Measurements from ENCODE around the gene GPT2. TPM values are rescaled to one million over a fixed set of nuclear protein-coding genes. Genes with fewer than 3 reads are reported as not detected.

The GPT2 gene
- polyA plus RNA-seq, 3 donors from 2014 or later: 0.48 to 0.62 TPM; not detected in 1

- no peak overlapping the region for H3K27ac Mint-ChIP-seq
- peaks cover 10 to 13% of the 10 kb centered on the region in 2 donors for H3K4me1 Mint-ChIP-seq
- no peaks in the 10 kb centered on the region for H3K9me3 Mint-ChIP-seq
- H3K4me3 Mint-ChIP-seq: peak overlapping the region in 4 of 5 donors; percentile 9 to 51 (median 26)
- no peak for DNase-seq
- no peaks in the 10 kb centered on the region for H3K36me3 Mint-ChIP-seq
- H3K27me3 Mint-ChIP-seq (ENCODE audit: low read depth in 3 of 3): peaks cover 2 to 14% (median 8%) of the 10 kb centered on the region in 3 donors
Observed at GRCh38 chr16:46882304-46882939, 1.7 kb upstream of the GPT2 start.

DNA sequence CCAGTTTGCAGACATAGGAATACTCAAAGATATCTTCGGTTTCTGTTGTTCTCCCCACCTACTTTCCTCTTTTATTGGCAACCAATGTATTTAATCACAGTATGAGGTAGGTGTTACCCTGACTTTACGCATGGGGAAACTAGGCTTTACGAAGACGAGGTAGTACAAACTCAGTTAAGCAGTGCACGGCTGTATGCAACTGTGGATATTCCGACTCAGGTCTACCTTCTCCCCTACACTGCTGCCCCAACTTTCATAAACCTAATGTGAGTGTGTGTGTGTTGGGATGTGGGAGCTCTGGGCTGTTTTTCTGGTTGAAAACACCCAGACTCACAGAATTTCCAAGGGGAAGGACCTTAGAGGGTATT lies 1.2 kb upstream of the GPT2 start:
- no peak overlapping the region for H3K27ac Mint-ChIP-seq

GRCh38 chr16:46883353-46883689 lies 841 bp upstream of the GPT2 start:
- Mint-ChIP-seq H3K9me3 (no peaks in the 10 kb centered on the region), H3K36me3 (no peaks in the 10 kb centered on the region), H3K27ac (peak overlapping the region in 5 of 6 donors; percentile 18 to 66 (median 49)), H3K4me3 (peak overlapping the region; percentile 87 to 96 (median 92)), H3K4me1 (peaks cover 10 to 13% of the 10 kb centered on the region in 2 donors), H3K27me3 (ENCODE audit: low read depth in 3 of 3) (peaks cover 2 to 14% (median 8%) of the 10 kb centered on the region in 3 donors)
- no peak for DNase-seq

More for the DNA sequence above, 1.2 kb upstream of the GPT2 start:
- Mint-ChIP-seq H3K9me3 (no peaks in the 10 kb centered on the region), H3K4me3 (peak overlapping the region; percentile 87 to 96 (median 92)), H3K4me1 (peaks cover 10 to 13% of the 10 kb centered on the region in 2 donors), H3K36me3 (no peaks in the 10 kb centered on the region), H3K27me3 (ENCODE audit: low read depth in 3 of 3) (peaks cover 2 to 14% (median 8%) of the 10 kb centered on the region in 3 donors)
- DNase-seq: no peak

GRCh38 chr16:46884513-46885293 lies 541 bp downstream of the GPT2 start:
- peak overlapping the region in 2 of 6 donors; percentile 45 to 64 for H3K27ac Mint-ChIP-seq
- no peak for DNase-seq

DNA sequence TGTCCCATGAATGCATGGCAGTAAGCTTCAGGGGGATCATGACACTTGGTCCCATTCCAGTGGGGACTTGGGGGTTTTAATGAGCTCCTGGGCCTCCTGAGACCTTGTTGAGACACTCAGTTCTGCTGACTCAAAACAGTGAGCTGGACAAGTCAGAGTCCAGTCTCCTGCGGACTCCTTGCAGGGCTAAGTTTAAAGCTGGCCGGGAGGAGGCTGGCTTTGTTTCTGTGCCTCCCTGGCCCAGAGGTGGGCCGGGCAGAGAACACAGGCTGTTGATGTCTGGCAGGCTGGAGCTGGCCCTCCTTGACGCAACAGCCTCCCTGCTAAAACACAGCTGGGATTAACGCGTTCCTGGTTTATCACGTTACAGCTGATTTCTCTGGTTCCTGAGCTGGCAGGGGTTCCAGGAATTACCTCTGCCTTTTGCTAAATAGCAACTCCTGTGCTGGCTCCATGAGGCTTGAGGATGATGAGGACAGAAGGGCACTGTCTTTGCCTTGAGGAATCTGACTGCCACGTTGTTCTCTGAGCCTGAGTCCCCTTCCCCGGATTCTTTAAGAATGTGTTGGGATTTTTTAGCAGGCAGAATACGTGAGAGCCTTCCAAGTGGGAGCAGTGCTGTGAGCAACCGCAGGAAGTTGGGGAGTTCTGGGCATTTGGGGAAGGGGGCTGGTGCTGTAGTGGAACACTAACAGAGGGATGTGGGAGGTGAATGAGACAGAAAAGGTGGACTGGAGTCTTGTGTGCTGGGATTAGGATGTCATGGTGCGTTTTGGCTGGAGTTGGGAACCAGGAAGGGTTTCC lies 2.0 kb downstream of the GPT2 start:
- no peaks in the 10 kb centered on the region for H3K36me3 Mint-ChIP-seq
- H3K9me3 Mint-ChIP-seq: no peaks in the 10 kb centered on the region
- H3K4me1 Mint-ChIP-seq: peaks cover 10 to 13% of the 10 kb centered on the region in 2 donors
- peaks cover 2 to 11% (median 8%) of the 10 kb centered on the region in 3 donors for H3K27me3 Mint-ChIP-seq (ENCODE audit: low read depth in 3 of 3)
- H3K27ac Mint-ChIP-seq: no peak overlapping the region
- DNase-seq: no peak
- peak overlapping the region in 3 of 5 donors; percentile 64 to 84 (median 81) for H3K4me3 Mint-ChIP-seq

More at GRCh38 chr16:46884513-46885293, 541 bp downstream of the GPT2 start:
- Mint-ChIP-seq H3K36me3 (no peaks in the 10 kb centered on the region), H3K4me3 (peak overlapping the region; percentile 78 to 92 (median 81)), H3K4me1 (peaks cover 10 to 13% of the 10 kb centered on the region in 2 donors), H3K9me3 (no peaks in the 10 kb centered on the region), H3K27me3 (ENCODE audit: low read depth in 3 of 3) (peaks cover 2 to 14% (median 8%) of the 10 kb centered on the region in 3 donors)

GRCh38 chr16:46886764-46887523 lies 2.8 kb downstream of the GPT2 start:
- no peak for DNase-seq
- Mint-ChIP-seq H3K36me3 (no peaks in the 10 kb centered on the region), H3K4me3 (peak overlapping the region in 1 of 5 donors; percentile 41), H3K4me1 (peaks cover 10 to 13% of the 10 kb centered on the region in 2 donors), H3K27ac (no peak overlapping the region), H3K9me3 (no peaks in the 10 kb centered on the region), H3K27me3 (ENCODE audit: low read depth in 3 of 3) (peaks cover 0 to 11% (median 8%) of the 10 kb centered on the region in 3 donors)

- Mint-ChIP-seq H3K4me3 (no peak overlapping the region), H3K4me1 (peaks cover 10% of the 10 kb centered on the region in 2 donors), H3K27ac (no peak overlapping the region), H3K27me3 (ENCODE audit: low read depth in 3 of 3) (peaks cover 0 to 11% (median 8%) of the 10 kb centered on the region in 3 donors), H3K36me3 (no peaks in the 10 kb centered on the region), H3K9me3 (no peaks in the 10 kb centered on the region)
- no peak for DNase-seq
Observed at GRCh38 chr16:46887524-46887854, 3.3 kb downstream of the GPT2 start.

- Mint-ChIP-seq H3K27me3 (ENCODE audit: low read depth in 3 of 3) (peaks cover 0 to 8% (median 6%) of the 10 kb centered on the region in 3 donors), H3K4me3 (no peak overlapping the region), H3K36me3 (no peaks in the 10 kb centered on the region), H3K27ac (no peak overlapping the region), H3K9me3 (no peaks in the 10 kb centered on the region), H3K4me1 (peaks cover 0 to 3% of the 10 kb centered on the region in 2 donors)
- DNase-seq: no peak
Observed at GRCh38 chr16:46889245-46889941, 5.2 kb downstream of the GPT2 start.

- peaks cover 0 to 8% (median 5%) of the 10 kb centered on the region in 3 donors for H3K27me3 Mint-ChIP-seq (ENCODE audit: low read depth in 3 of 3)
- DNase-seq: no peak
- H3K4me1 Mint-ChIP-seq: peaks cover 0 to 2% of the 10 kb centered on the region in 2 donors
- no peak overlapping the region for H3K4me3 Mint-ChIP-seq
- H3K9me3 Mint-ChIP-seq: no peaks in the 10 kb centered on the region
- H3K27ac Mint-ChIP-seq: no peak overlapping the region
- no peaks in the 10 kb centered on the region for H3K36me3 Mint-ChIP-seq
Observed at GRCh38 chr16:46889942-46890300, 5.8 kb downstream of the GPT2 start.

- Mint-ChIP-seq H3K4me3 (no peak overlapping the region), H3K9me3 (no peaks in the 10 kb centered on the region), H3K4me1 (no peaks in the 10 kb centered on the region), H3K27me3 (ENCODE audit: low read depth in 3 of 3) (no peaks in the 10 kb centered on the region), H3K36me3 (no peaks in the 10 kb centered on the region), H3K27ac (no peak overlapping the region)
- no peak for DNase-seq
Observed at GRCh38 chr16:46891910-46892309, 7.7 kb downstream of the GPT2 start.

- no peak for DNase-seq
- peaks cover 6% of the 10 kb centered on the region in 2 donors for H3K4me1 Mint-ChIP-seq
- H3K4me3 Mint-ChIP-seq: no peak overlapping the region
- H3K9me3 Mint-ChIP-seq: no peaks in the 10 kb centered on the region
- H3K27ac Mint-ChIP-seq: no peak overlapping the region
- no peaks in the 10 kb centered on the region for H3K27me3 Mint-ChIP-seq (ENCODE audit: low read depth in 3 of 3)
- H3K36me3 Mint-ChIP-seq: no peaks in the 10 kb centered on the region
Observed at GRCh38 chr16:46894036-46894672, 10.0 kb downstream of the GPT2 start.

DNA sequence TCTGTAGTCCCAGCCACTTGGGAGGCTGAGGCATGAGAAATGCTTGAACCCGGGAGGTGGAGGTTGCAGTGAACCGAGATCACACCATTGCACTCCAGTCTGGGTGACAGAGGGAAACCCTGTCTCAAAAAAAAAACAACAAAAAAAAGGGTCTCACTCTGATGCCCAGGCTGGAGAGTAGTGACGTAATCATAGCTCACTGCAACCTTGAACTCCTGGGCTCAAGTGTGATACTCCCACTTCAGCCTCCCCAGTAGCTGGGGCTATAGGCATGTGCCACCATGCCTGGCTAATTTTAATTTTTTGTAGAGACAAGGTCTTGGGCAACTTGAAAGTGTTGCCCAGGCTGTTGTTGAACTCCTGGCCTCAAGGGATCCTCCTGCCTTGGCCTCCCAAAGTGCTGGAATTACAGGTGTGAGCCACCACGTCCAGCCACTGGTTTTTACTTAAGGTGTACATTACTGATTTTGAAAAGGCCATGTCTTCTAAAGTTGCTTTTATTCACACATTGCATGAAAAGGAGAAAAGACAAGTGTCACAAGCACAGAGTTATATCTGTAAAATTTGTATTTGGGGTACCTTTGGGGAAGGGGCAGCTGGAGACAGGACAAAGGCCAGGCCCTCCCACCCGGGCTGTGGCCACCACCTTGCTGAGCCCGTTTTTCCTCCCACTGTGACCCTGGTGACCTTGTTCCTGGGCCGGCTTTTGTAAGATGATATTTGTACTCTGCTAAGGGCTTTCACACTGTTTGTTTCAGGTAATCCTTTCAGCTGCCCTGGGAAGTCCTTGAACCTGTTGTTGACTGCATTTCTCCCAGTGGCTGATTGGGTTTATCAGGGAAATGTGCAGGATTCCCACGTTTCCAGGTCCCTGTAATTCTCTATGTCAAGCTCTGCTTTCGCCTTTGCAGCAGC lies 11.5 kb downstream of the GPT2 start:
- H3K27ac Mint-ChIP-seq: no peak overlapping the region

More for the DNA sequence above, 11.5 kb downstream of the GPT2 start:
- DNase-seq: no peak
- Mint-ChIP-seq H3K27me3 (ENCODE audit: low read depth in 3 of 3) (no peaks in the 10 kb centered on the region), H3K9me3 (no peaks in the 10 kb centered on the region), H3K36me3 (no peaks in the 10 kb centered on the region), H3K4me1 (peaks cover 6% of the 10 kb centered on the region in 2 donors), H3K4me3 (no peak overlapping the region)

Data from immature natural killer cell (primary cell).